NCI-H345 treated with DMSO at 0.1 percent for 48 hours (cell line): ENCODE results near the gene ODAD2.

ENCODE experiments used
- DNase-seq: peaks from one replicate; lab custom pipeline; 2025; ENCODE audit not compliant: unreplicated experiment; lab: John Stamatoyannopoulos, UW

The ODAD2 gene

GRCh38 chr10:27779462-27780015, 219.3 kb downstream of the ODAD2 start:
- no peak for DNase-seq

- no peak for DNase-seq
These were observed 224.0 kb downstream of the ODAD2 start for GRCh38 chr10:27774831-27775230.

- no peak for DNase-seq
These were observed 227.6 kb downstream of the ODAD2 start for GRCh38 chr10:27771231-27771630.

GRCh38 chr10:27770181-27770580, 228.7 kb downstream of the ODAD2 start:
- DNase-seq: no peak
